PFSK-1 (cell line): ENCODE data around the gene ALDH4A1.

ENCODE experiments used
- FOXP2 ChIP-seq: optimal IDR thresholded peaks from 2 replicates; pipeline ENCODE3; 2011; ENCODE audit warnings: borderline replicate concordance, control low read depth, inconsistent platforms; ENCODE audit not compliant: insufficient read depth; ENCODE audit errors: extremely low read length, extremely low read depth
- POLR2AphosphoS5 ChIP-seq: IDR thresholded peaks from 2 replicates; pipeline ENCODE4 v1.6.1; 2012; ENCODE audit warnings: low read depth, mild to moderate bottlenecking, control low read depth, low read length, moderate library complexity
- REST ChIP-seq, 2 experiments: IDR thresholded peaks; 2 replicates each; pipeline versions ENCODE4 v1.6.1 to v1.8.0; 2011 to 2012; ENCODE audit warnings: low read depth in 2 of 2, low read length in 2 of 2, control low read depth in 1 of 2, inconsistent platforms in 1 of 2, mild to moderate bottlenecking in 1 of 2, moderate library complexity in 1 of 2; ENCODE audit not compliant: insufficient read depth in 1 of 2
- SIN3A ChIP-seq: IDR thresholded peaks from 2 replicates; pipeline ENCODE4 v1.6.1; 2012; ENCODE audit warnings: mild to moderate bottlenecking, low read length, moderate library complexity, borderline replicate concordance; ENCODE audit not compliant: insufficient read depth
- TAF1 ChIP-seq: IDR thresholded peaks from 2 replicates; pipeline ENCODE4 v1.6.1; 2012; ENCODE audit warnings: low read length, control low read depth, borderline replicate concordance; ENCODE audit not compliant: insufficient read depth

Gene ALDH4A1

GRCh38 chr1:18872071-18872611 lies 30.2 kb downstream of the ALDH4A1 start:
- TF ChIP-seq FOXP2 (no peak), TAF1 (no peak), POLR2AphosphoS5 (no peak), REST (IDR thresholded peaks at IDR 0.05; ENCODE audit: insufficient read depth in 1 of 2, low read depth in 2 of 2, low read length in 2 of 2) (no peak), SIN3A (no peak)

- TF ChIP-seq POLR2AphosphoS5 = no peak
- TF ChIP-seq FOXP2 = no peak
- TF ChIP-seq SIN3A = no peak
- no peak for TF ChIP-seq TAF1
- no peak for TF ChIP-seq REST (IDR thresholded peaks at IDR 0.05; ENCODE audit: insufficient read depth in 1 of 2, low read depth in 2 of 2, low read length in 2 of 2)
These were observed 30.8 kb downstream of the ALDH4A1 start for GRCh38 chr1:18871401-18872070.

GRCh38 chr1:18870957-18871356 lies 31.4 kb downstream of the ALDH4A1 start:
- TF ChIP-seq FOXP2 = no peak
- TF ChIP-seq REST (IDR thresholded peaks at IDR 0.05; ENCODE audit: insufficient read depth in 1 of 2, low read depth in 2 of 2, low read length in 2 of 2) = no peak
- TF ChIP-seq POLR2AphosphoS5 = no peak
- TF ChIP-seq TAF1 = no peak
- TF ChIP-seq SIN3A = no peak

- TF ChIP-seq POLR2AphosphoS5 (no peak), TAF1 (no peak), FOXP2 (no peak), REST (IDR thresholded peaks at IDR 0.05; ENCODE audit: insufficient read depth in 1 of 2, low read depth in 2 of 2, low read length in 2 of 2) (no peak), SIN3A (no peak)
These were observed 32.3 kb downstream of the ALDH4A1 start for GRCh38 chr1:18869847-18870594.
